ENCODE measurements around the gene ANKRD22.

The ANKRD22 gene

DNA sequence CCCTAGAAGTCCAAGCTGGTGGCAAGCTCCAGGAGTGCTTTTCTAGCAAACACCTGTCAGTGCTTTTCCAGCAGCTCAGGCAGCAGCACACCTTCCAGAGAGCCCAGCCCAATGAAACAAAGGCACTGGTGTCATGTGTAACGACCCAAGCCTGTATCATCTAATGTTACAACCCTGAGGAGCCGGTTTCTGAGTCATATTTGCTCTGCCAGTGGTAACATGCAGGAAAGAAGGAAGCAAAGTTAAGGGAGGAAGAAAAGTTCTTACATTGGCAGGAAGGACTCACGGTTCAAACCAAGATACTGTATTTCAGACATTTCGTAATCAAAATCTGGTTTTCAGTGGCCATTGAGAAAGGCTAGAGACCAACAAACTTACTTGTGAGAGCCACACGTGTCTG is at the start of gene ANKRD22:
Gene ANKRD22 (minus strand): TSS at position 139 of the 400 bp plus-strand sequence. CDS start 237 bp downstream, outside the sequence.
- Histone ChIP-seq H3K9ac (ENCODE audit: low read depth, low read length) (no peak within 1 kb of the TSS), H3K9me3 (ENCODE audit: control insufficient read depth, insufficient read depth, low read length) (no peaks in the 10 kb centered on the region), H3K36me3 (ENCODE audit: insufficient read depth, low read length) (no peaks in the 10 kb centered on the region), H3K4me1 (ENCODE audit: insufficient read depth, low read length) (0 out of 2 replicates have a peak, but pooled peaks cover 4% of the 10 kb centered on the region)

DNA sequence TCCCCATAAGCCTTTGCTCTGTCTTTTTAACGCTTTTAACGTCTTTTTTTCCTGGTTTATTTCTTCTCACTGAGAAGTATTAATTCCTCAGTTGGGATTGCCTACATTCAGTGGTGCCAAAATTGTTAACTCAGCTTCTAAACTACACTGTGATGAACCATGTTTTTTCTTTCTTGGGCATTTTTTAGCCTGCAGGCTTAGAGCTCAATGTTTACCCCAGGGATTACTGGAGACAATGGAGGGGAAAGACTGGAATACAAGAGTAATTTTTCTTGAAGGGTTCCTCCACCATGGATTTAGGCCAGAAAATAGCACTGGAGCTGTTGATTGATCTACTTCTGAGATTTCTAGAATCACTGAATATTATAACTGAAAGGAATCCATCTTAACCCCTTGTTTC is 48.2 kb upstream of the ANKRD22 start:
- Histone ChIP-seq H3K9me3 (ENCODE audit: control insufficient read depth, insufficient read depth, low read length) (no peaks in the 10 kb centered on the region), H3K9ac (ENCODE audit: low read depth, low read length) (no peak overlapping the region), H3K4me1 (ENCODE audit: insufficient read depth, low read length) (peaks cover 7% of the 10 kb centered on the region; the same call in 1 of the 2 replicates), H3K36me3 (ENCODE audit: insufficient read depth, low read length) (no peaks in the 10 kb centered on the region)

- Histone ChIP-seq H3K9me3 (ENCODE audit: control insufficient read depth, insufficient read depth, low read length) (no peaks in the 10 kb centered on the region), H3K9ac (ENCODE audit: low read depth, low read length) (no peak overlapping the region), H3K4me1 (ENCODE audit: insufficient read depth, low read length) (peaks cover 7% of the 10 kb centered on the region; the same call in 1 of the 2 replicates), H3K36me3 (ENCODE audit: insufficient read depth, low read length) (no peaks in the 10 kb centered on the region)
Observed at GRCh38 chr10:88898727-88899126, 47.1 kb upstream of the ANKRD22 start.

- Histone ChIP-seq H3K9me3 (ENCODE audit: control insufficient read depth, insufficient read depth, low read length) (no peaks in the 10 kb centered on the region), H3K9ac (ENCODE audit: low read depth, low read length) (no peak overlapping the region), H3K4me1 (ENCODE audit: insufficient read depth, low read length) (peaks cover 12% of the 10 kb centered on the region), H3K36me3 (ENCODE audit: insufficient read depth, low read length) (no peaks in the 10 kb centered on the region)
Observed at GRCh38 chr10:88896994-88897853, 45.6 kb upstream of the ANKRD22 start.

GRCh38 chr10:88896372-88896993 is 44.8 kb upstream of the ANKRD22 start:
- peaks cover 14% of the 10 kb centered on the region for H3K4me1 ChIP-seq (ENCODE audit: insufficient read depth, low read length)
- no peaks in the 10 kb centered on the region for H3K9me3 ChIP-seq (ENCODE audit: control insufficient read depth, insufficient read depth, low read length)
- H3K36me3 ChIP-seq (ENCODE audit: insufficient read depth, low read length) = no peaks in the 10 kb centered on the region
- no peak overlapping the region for H3K9ac ChIP-seq (ENCODE audit: low read depth, low read length)

DNA sequence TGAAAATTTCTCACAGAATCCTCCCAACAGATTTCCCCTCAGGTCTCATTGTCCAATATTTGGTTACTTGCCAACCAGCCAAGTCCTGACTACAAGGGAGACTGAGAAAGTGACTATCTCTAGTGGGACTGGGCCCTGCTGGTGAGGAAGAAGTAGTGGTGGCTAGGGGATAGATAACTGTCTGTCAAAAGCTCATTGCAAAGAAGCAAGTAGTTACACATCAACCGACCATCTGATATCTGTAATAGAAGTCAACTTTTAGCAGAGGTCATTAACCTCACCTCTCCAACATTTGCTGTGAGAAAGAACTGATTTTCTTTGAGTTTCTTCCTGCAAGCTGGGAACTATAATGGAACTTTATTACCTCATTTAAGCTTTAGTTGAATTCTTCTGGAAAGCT is 43.6 kb upstream of the ANKRD22 start:
- Histone ChIP-seq H3K9me3 (ENCODE audit: control insufficient read depth, insufficient read depth, low read length) (no peaks in the 10 kb centered on the region), H3K4me1 (ENCODE audit: insufficient read depth, low read length) (peaks cover 14% of the 10 kb centered on the region), H3K36me3 (ENCODE audit: insufficient read depth, low read length) (no peaks in the 10 kb centered on the region), H3K9ac (ENCODE audit: low read depth, low read length) (no peak overlapping the region)

DNA sequence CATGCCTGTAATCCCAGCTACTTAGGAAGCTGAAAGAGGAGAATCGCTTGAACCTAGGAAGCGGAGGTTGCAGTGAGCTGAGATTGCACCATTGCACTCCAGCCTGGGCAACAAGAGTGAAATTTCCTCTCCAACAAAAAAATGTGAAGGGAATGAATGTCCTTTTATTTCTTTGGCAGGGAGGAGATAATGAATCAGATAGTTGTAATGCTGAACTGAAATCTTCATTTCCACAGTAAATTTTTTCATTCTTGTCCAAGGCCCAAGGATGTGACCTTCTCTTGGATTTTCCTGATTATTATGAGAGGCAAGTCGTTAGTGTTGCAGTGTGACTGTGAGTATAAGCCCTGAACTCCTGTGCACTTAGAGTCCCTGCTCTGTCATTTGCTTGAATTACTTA is 42.0 kb upstream of the ANKRD22 start:
- Histone ChIP-seq H3K4me1 (ENCODE audit: insufficient read depth, low read length) (peaks cover 14% of the 10 kb centered on the region), H3K9ac (ENCODE audit: low read depth, low read length) (no peak overlapping the region), H3K36me3 (ENCODE audit: insufficient read depth, low read length) (no peaks in the 10 kb centered on the region)

DNA sequence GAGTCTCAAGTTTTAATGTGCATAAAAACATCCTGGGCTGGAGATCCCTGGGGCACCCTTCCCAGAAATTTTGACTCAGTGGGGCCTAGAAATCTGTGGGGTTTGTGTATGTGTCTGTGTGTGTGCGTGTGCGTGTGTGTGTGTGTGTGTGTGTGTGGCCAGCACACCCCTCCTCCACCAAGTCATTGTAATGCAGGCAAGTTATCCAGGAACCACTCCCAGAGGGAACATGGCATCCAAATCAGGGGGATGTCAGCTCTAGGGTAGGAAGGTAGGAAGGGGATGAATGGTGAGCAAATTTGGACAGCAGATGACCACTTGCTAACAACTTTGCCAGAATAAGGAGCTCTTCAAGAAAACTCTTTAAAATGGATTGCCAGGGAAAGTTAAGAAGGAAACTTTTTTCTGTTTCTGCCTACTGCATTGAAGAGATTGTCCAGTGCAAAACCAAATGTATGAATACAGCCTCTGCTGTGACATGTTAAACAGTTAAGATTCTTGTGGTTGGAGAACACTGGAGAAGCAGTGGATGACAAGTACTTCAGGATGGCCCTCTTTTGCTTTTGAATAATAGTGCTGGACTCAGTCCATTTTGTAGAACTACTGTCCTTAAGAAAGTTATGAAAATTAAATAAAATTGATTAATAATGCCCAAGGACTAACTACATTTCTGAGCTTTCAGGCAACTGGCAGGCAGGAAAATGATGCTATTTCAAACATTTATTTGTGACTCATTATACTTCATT is 40.8 kb upstream of the ANKRD22 start:
- H3K36me3 ChIP-seq (ENCODE audit: insufficient read depth, low read length) = no peaks in the 10 kb centered on the region
- no peak overlapping the region for H3K9ac ChIP-seq (ENCODE audit: low read depth, low read length)
- H3K4me1 ChIP-seq (ENCODE audit: insufficient read depth, low read length) = peaks cover 14% of the 10 kb centered on the region
- H3K9me3 ChIP-seq (ENCODE audit: control insufficient read depth, insufficient read depth, low read length) = no peaks in the 10 kb centered on the region

More for the DNA sequence above, 42.0 kb upstream of the ANKRD22 start:
- H3K9me3 ChIP-seq (ENCODE audit: control insufficient read depth, insufficient read depth, low read length) = no peaks in the 10 kb centered on the region

- Histone ChIP-seq H3K36me3 (ENCODE audit: insufficient read depth, low read length) (no peaks in the 10 kb centered on the region), H3K9ac (ENCODE audit: low read depth, low read length) (no peak overlapping the region), H3K4me1 (ENCODE audit: insufficient read depth, low read length) (peaks cover 13% of the 10 kb centered on the region), H3K9me3 (ENCODE audit: control insufficient read depth, insufficient read depth, low read length) (no peaks in the 10 kb centered on the region)
Observed at GRCh38 chr10:88890681-88891381, 39.2 kb upstream of the ANKRD22 start.

DNA sequence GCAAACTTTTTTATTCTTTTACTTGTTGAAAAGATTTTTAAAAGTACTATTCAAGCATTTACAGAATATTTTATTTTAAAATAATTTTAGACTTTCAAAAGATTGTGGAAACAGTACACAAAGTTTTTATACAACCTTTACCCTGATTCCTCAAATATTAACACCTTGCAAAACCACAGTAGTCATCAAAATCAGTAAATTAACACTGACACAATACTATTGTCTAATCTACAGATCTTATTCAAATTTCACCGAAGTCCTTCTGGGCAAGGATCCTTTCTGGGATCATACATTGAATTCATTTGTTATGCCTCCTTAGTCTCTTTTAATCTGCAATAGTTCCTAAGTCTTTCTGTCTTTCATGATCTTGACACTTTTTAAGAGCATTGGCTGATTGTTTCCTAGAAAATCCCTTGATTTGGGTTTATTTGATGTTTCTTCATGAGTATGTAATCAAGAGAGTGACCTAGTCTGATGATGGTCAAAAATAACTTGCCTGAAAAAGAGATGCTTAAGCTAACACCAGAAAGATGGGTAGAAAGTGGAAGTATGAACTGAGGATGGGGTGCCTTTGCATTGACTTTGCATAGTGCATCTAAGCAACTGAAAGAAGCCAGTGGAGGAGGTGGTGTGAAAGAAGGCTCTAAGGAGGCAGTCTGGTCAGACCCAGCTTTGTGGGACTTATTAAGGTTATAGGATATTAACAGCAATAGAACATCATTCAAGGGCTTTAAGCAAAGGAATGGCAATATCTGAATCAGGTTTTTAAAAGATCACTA is 38.1 kb upstream of the ANKRD22 start:
- peaks cover 13% of the 10 kb centered on the region for H3K4me1 ChIP-seq (ENCODE audit: insufficient read depth, low read length)
- no peaks in the 10 kb centered on the region for H3K9me3 ChIP-seq (ENCODE audit: control insufficient read depth, insufficient read depth, low read length)
- H3K9ac ChIP-seq (ENCODE audit: low read depth, low read length) = no peak overlapping the region
- H3K36me3 ChIP-seq (ENCODE audit: insufficient read depth, low read length) = no peaks in the 10 kb centered on the region

DNA sequence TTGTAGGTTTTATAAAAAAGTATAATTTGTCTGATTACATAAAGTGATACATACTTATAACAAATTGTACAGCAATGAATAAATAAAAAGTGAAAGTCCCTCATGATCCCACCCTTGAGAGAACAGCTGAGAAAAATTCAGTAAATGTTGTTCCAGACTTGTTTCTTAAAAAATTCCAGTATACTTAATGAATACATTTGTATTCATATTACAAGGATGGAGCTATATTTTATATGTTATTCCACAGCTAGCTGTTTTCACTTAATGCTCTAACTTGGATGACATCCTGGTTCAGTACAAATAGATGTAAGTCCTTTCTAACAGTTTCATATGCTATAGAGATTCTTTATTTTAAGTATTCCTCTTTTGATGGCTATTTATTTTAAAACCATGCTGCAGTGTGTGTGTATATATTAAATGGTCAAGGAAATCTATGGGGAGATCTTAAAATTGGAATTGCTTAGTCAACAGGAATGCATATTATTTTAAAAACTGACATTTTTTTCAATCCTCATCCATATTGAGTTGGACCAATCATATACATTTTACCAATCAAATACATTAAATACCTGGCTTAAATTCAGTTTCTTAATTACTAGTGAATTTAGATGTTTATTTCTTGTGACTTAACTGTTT is 37.3 kb upstream of the ANKRD22 start:
- Histone ChIP-seq H3K36me3 (ENCODE audit: insufficient read depth, low read length) (no peaks in the 10 kb centered on the region), H3K9me3 (ENCODE audit: control insufficient read depth, insufficient read depth, low read length) (no peaks in the 10 kb centered on the region), H3K4me1 (ENCODE audit: insufficient read depth, low read length) (peaks cover 13% of the 10 kb centered on the region), H3K9ac (ENCODE audit: low read depth, low read length) (no peak overlapping the region)

DNA sequence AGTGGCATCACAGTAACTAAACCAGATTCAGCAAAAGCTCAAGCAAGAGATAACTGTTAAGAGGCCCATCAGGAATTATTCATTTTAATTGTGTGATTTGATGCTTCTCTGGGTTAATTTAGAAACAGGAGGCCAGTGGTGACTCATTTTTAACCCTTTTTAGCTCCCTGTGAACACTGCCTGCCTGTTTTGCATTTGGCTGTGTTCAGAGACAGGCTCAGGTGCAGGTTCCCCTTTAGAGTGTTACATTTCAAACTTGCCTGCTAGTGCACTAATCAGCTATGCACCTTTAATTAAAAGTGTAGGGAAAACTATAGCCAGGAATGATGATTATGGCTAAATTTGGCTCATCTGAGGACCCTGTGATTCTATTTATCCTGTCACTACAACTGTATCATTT is 34.9 kb upstream of the ANKRD22 start:
- Histone ChIP-seq H3K9ac (ENCODE audit: low read depth, low read length) (no peak overlapping the region), H3K36me3 (ENCODE audit: insufficient read depth, low read length) (no peaks in the 10 kb centered on the region), H3K4me1 (ENCODE audit: insufficient read depth, low read length) (peaks cover 9% of the 10 kb centered on the region; the same call in 1 of the 2 replicates), H3K9me3 (ENCODE audit: control insufficient read depth, insufficient read depth, low read length) (no peaks in the 10 kb centered on the region)

- Histone ChIP-seq H3K9ac (ENCODE audit: low read depth, low read length) (no peak overlapping the region), H3K9me3 (ENCODE audit: control insufficient read depth, insufficient read depth, low read length) (no peaks in the 10 kb centered on the region), H3K4me1 (ENCODE audit: insufficient read depth, low read length) (peaks cover 9% of the 10 kb centered on the region; the same call in 1 of the 2 replicates), H3K36me3 (ENCODE audit: insufficient read depth, low read length) (no peaks in the 10 kb centered on the region)
Observed at GRCh38 chr10:88883448-88883809, 31.8 kb upstream of the ANKRD22 start.
